Measurements from ENCODE around the gene LNX1. TPM values are rescaled to one million over a fixed set of nuclear protein-coding genes. Genes with fewer than 3 reads are reported as not detected.

Gene LNX1
- polyA plus RNA-seq, 1 donor (not counting 4 experiments of a cell fraction or from before 2014, with no cell fraction given) = 0.22 TPM

- Histone ChIP-seq H3K9me3 (ENCODE audit: control insufficient read depth, low read depth, low read length) (no peaks in the 10 kb centered on the region), H3K27ac (ENCODE audit: control insufficient read depth, insufficient read depth, low read length) (no peak overlapping the region), H3K27me3 (ENCODE audit: control insufficient read depth, extremely low read depth, insufficient read depth, low read length) (no peaks in the 10 kb centered on the region), H4K20me1 (ENCODE audit: control insufficient read depth, extremely low read depth, insufficient read depth, low read length) (no peaks in the 10 kb centered on the region), H3K4me3 (ENCODE audit: control insufficient read depth in 2 of 3, extremely low read depth in 1 of 3, insufficient read depth in 2 of 3, low read depth in 1 of 3, low read length in 3 of 3) (no peak overlapping the region), H3K36me3 (ENCODE audit: control insufficient read depth in 2 of 2, extremely low read depth in 1 of 2, insufficient read depth in 2 of 2, low read length in 2 of 2) (no peaks in the 10 kb centered on the region), H3K9ac (ENCODE audit: control insufficient read depth, extremely low read depth, insufficient read depth, low read length) (no peak overlapping the region), H2AFZ (ENCODE audit: control insufficient read depth, low read length) (no peak overlapping the region), H3K4me2 (ENCODE audit: control insufficient read depth, extremely low read depth, insufficient read depth, low read depth, low read length) (no peak overlapping the region), H3K79me2 (ENCODE audit: control insufficient read depth, insufficient read depth, low read length) (no peaks in the 10 kb centered on the region), H3K4me1 (ENCODE audit: control insufficient read depth, extremely low read depth, insufficient read depth, low read length) (no peaks in the 10 kb centered on the region), H3K9me1 (ENCODE audit: control insufficient read depth, extremely low read depth, insufficient read depth, low read length) (no peaks in the 10 kb centered on the region)
- FAIRE-seq = no peak
- no peak for TF ChIP-seq EZH2 (IDR thresholded peaks at IDR 0.05; ENCODE audit: low read length)
- TF ChIP-seq, protein P1, sequence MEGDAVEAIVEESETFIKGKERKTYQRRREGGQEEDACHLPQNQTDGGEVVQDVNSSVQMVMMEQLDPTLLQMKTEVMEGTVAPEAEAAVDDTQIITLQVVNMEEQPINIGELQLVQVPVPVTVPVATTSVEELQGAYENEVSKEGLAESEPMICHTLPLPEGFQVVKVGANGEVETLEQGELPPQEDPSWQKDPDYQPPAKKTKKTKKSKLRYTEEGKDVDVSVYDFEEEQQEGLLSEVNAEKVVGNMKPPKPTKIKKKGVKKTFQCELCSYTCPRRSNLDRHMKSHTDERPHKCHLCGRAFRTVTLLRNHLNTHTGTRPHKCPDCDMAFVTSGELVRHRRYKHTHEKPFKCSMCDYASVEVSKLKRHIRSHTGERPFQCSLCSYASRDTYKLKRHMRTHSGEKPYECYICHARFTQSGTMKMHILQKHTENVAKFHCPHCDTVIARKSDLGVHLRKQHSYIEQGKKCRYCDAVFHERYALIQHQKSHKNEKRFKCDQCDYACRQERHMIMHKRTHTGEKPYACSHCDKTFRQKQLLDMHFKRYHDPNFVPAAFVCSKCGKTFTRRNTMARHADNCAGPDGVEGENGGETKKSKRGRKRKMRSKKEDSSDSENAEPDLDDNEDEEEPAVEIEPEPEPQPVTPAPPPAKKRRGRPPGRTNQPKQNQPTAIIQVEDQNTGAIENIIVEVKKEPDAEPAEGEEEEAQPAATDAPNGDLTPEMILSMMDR (optimal IDR thresholded peaks at IDR 0.05 in 1 of 3, IDR thresholded peaks at IDR 0.05 in 1 of 3, conservative IDR thresholded peaks at IDR 0.05 in 1 of 3; ENCODE audit: extremely low read depth in 1 of 3, insufficient read depth in 2 of 3, low read length in 3 of 3) = no peak
- no peak for DNase-seq (ENCODE audit: low read depth, low spot score)
- dilution Hi-C loops (cut with MboI; ENCODE audit: extremely low pct_ligation_motif_present, low sequenced_read_pairs) = no loop called here
Measured at GRCh38 chr4:53635697-53636483, 44.6 kb upstream of the LNX1 start.

DNA sequence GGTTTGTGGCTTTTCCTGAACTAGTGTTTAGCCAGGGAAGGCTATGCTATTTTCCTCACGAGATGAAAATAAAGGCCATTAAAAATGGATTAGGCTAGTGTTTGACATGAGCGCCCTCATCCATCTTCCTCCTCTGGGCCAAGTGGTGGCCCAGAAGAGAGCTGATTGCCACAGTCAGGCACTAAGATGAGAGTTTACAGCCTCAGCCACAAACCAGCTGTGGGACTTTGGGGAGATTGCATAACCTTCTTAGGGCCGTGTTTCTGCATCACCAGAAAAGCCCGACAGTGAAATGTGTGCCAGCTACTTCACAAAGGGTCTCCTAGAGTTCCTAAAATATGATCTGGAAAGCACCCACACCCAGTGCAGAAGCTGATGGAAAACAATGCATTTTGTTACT lies 42.3 kb upstream of the LNX1 start:
- Histone ChIP-seq H3K9me1 (ENCODE audit: control insufficient read depth, extremely low read depth, insufficient read depth, low read length) (no peaks in the 10 kb centered on the region), H3K36me3 (ENCODE audit: control insufficient read depth in 2 of 2, extremely low read depth in 1 of 2, insufficient read depth in 2 of 2, low read length in 2 of 2) (no peaks in the 10 kb centered on the region), H3K4me2 (ENCODE audit: control insufficient read depth, extremely low read depth, insufficient read depth, low read depth, low read length) (no peak overlapping the region), H3K27me3 (ENCODE audit: control insufficient read depth, extremely low read depth, insufficient read depth, low read length) (no peaks in the 10 kb centered on the region), H3K4me3 (ENCODE audit: control insufficient read depth in 2 of 3, extremely low read depth in 1 of 3, insufficient read depth in 2 of 3, low read depth in 1 of 3, low read length in 3 of 3) (no peak overlapping the region), H3K9ac (ENCODE audit: control insufficient read depth, extremely low read depth, insufficient read depth, low read length) (no peak overlapping the region), H3K9me3 (ENCODE audit: control insufficient read depth, low read depth, low read length) (no peaks in the 10 kb centered on the region), H3K27ac (ENCODE audit: control insufficient read depth, insufficient read depth, low read length) (no peak overlapping the region), H3K4me1 (ENCODE audit: control insufficient read depth, extremely low read depth, insufficient read depth, low read length) (no peaks in the 10 kb centered on the region), H2AFZ (ENCODE audit: control insufficient read depth, low read length) (no peak overlapping the region), H4K20me1 (ENCODE audit: control insufficient read depth, extremely low read depth, insufficient read depth, low read length) (no peaks in the 10 kb centered on the region), H3K79me2 (ENCODE audit: control insufficient read depth, insufficient read depth, low read length) (no peaks in the 10 kb centered on the region)
- no peak for FAIRE-seq
- TF ChIP-seq, protein P1 (optimal IDR thresholded peaks at IDR 0.05 in 1 of 3, IDR thresholded peaks at IDR 0.05 in 1 of 3, conservative IDR thresholded peaks at IDR 0.05 in 1 of 3; ENCODE audit: extremely low read depth in 1 of 3, insufficient read depth in 2 of 3, low read length in 3 of 3) = no peak
- no peak for TF ChIP-seq EZH2 (IDR thresholded peaks at IDR 0.05; ENCODE audit: low read length)
- dilution Hi-C loops (cut with MboI; ENCODE audit: extremely low pct_ligation_motif_present, low sequenced_read_pairs) = no loop called here
- no peak for DNase-seq (ENCODE audit: low read depth, low spot score)
